DMS79 (cell line): ENCODE data around the gene CHID1.

Experiments used
- DNase-seq: peaks from one replicate; lab custom pipeline; 2025; lab: John Stamatoyannopoulos, UW

CHID1 gene

DNA sequence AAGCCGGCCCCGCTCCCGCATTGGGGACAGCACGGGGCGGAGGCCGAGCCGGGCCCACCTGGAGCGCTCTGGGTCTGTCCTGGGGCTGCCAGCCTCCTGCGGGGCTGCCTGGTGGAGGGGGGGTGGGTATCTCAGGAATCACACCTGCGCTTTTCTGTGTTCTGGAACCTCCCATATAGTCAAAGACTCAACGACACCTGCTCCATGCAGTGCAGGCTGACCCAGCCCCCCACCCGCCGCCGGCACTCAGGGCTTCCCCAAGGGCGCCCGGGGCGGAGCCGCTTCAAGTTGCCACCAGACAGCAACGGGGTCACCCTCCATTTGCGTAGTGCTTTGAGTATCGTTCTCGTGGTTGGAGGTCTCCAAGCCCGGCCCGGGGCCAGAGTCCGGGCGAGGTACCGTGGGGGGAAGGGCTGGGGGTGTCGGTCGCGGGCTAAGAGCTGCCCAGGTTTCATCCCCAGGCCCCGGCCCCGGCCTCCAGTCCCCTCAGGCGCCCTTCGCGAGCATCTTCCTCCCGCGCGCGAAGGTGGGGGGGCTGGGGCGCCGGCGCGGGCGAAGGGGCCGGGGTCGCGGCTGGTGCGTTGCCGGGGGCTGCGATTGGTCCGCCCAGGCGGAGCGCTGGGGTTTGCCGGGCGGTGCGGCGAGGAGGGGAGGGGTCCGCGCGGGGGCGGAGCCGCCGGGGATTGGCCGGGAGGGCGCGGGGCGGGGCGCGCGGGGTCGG lies 61.3 kb downstream of the CHID1 start:
- no peak for DNase-seq

- DNase-seq: no peak
These were observed 62.2 kb downstream of the CHID1 start for GRCh38 chr11:848380-848931.

GRCh38 chr11:847876-848275 lies 62.7 kb downstream of the CHID1 start:
- DNase-seq: no peak

GRCh38 chr11:846496-847098 lies 64.0 kb downstream of the CHID1 start:
- DNase-seq: no peak

- DNase-seq: no peak
These were observed 64.6 kb downstream of the CHID1 start for GRCh38 chr11:845872-846495.

- DNase-seq: no peak
These were observed 65.6 kb downstream of the CHID1 start for GRCh38 chr11:844693-845644.

- DNase-seq: no peak
These were observed 66.6 kb downstream of the CHID1 start for GRCh38 chr11:843818-844692.

DNA sequence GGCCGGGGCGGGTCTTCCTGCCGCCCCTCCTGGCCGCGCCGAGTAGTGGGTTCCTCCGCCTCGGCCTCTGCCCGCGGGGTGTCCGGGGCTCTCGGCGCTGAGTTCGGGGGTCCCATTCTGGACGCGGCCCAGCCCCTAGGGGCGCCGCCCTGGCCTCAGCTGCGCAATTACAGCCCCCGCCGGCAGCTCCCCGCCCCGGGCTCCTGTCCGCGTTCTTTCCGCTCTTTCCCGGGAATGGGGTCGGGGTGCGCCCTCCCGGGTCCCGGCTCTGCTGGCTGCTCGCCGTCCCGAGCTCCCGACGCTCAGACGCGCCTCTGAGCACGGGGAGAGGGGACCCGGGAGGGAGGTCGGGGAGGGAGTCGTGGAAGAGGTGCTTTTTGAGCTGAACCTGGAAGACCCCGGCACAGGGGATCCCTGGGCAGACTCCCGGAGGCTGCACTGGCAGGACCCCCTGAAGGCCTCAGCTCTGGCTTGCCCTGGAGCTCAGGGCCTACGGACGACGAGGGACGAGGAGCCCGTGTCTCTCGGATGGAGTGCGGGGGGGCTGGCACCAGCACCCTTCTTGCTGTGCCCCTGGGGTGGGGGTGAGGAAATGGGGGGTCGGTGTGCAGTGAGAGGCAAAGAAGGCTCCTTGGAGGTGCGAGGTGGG lies 67.4 kb downstream of the CHID1 start:
- no peak for DNase-seq

GRCh38 chr11:842370-843002 lies 68.1 kb downstream of the CHID1 start, which contains the start of the genes POLR2L and TSPAN4:
Gene POLR2L, minus strand, starts transcription at chr11:842529. Its CDS starts 21 bp downstream, at chr11:842508.
Gene TSPAN4, plus strand, starts transcription at chr11:842852. Its CDS starts 7,453 bp downstream, at chr11:850305.
- DNase-seq: no peak

- no peak for DNase-seq
These were observed 68.6 kb downstream of the CHID1 start for GRCh38 chr11:841981-842369.

GRCh38 chr11:839875-840617 lies 70.6 kb downstream of the CHID1 start:
- DNase-seq: no peak

DNA sequence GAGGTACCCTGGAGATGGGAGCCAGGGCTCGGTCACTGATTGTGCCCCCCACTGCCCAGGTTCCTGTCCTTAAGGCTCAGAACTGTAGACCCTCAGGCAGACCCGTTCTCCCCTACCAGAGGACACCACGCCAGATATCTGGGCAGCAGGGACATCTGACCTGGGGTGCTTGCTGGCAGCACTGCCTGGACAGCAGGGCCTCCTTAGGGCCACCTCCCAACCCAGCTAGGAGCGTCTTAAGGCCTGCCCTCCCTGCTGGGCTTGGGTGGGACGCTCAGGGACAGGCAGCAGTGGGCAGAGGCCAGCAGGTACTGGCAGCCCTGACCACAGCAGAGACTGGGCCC lies 71.4 kb downstream of the CHID1 start:
- DNase-seq: no peak

- DNase-seq: no peak
These were observed 72.0 kb downstream of the CHID1 start for GRCh38 chr11:838441-839279.

GRCh38 chr11:837990-838307 lies 72.7 kb downstream of the CHID1 start:
- DNase-seq: no peak

GRCh38 chr11:837189-837989 lies 73.2 kb downstream of the CHID1 start:
- DNase-seq: no peak

DNA sequence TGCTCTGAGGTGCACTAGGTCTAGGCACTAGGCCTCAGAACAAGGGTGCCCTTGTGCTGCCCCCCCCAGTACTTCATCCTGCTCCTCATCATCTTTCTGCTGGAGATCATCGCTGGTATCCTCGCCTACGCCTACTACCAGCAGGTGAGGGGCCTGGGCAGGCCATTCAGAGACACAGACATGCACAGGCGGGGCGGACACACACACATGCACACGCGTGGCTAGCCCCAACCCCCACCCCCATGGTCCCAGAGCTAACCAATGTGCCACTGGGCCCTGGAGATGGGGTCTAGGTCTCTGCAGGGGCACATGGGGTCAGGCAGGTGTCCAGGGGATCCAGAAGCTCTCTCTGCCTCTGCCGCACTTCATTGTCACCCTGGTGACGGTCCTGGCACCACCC lies 73.9 kb downstream of the CHID1 start:
- no peak for DNase-seq

GRCh38 chr11:836274-836673 lies 74.3 kb downstream of the CHID1 start:
- no peak for DNase-seq
